ENCODE measurements around the gene SLC23A1.

SLC23A1 gene

GRCh38 chr5:139419226-139420192, 36.4 kb upstream of the SLC23A1 start:
- no peak for TF ChIP-seq CTCF (IDR thresholded peaks at IDR 0.05; ENCODE audit: insufficient read depth, low read depth, low read length, missing control alignments)
- H3K4me3 ChIP-seq (ENCODE audit: low read length): no peak overlapping the region
- DNase-seq (ENCODE audit: low read depth): no peak

- H3K4me3 ChIP-seq (ENCODE audit: low read length): no peak overlapping the region
- no peak for TF ChIP-seq CTCF (IDR thresholded peaks at IDR 0.05; ENCODE audit: insufficient read depth, low read depth, low read length, missing control alignments)
- DNase-seq (ENCODE audit: low read depth): no peak
Observed at GRCh38 chr5:139418793-139419192, 35.7 kb upstream of the SLC23A1 start.

- peak; percentile 26 for DNase-seq (ENCODE audit: low read depth)
- no peak for TF ChIP-seq CTCF (IDR thresholded peaks at IDR 0.05; ENCODE audit: insufficient read depth, low read depth, low read length, missing control alignments)
Observed at GRCh38 chr5:139417214-139417613, 34.1 kb upstream of the SLC23A1 start.

GRCh38 chr5:139416651-139417050, 33.6 kb upstream of the SLC23A1 start:
- no peak for DNase-seq (ENCODE audit: low read depth)
- no peak overlapping the region for H3K4me3 ChIP-seq (ENCODE audit: low read length)
- no peak for TF ChIP-seq CTCF (IDR thresholded peaks at IDR 0.05; ENCODE audit: insufficient read depth, low read depth, low read length, missing control alignments)

More at GRCh38 chr5:139417214-139417613, 34.1 kb upstream of the SLC23A1 start:
- H3K4me3 ChIP-seq (ENCODE audit: low read length): no peak overlapping the region

GRCh38 chr5:139415869-139416268, 32.8 kb upstream of the SLC23A1 start:
- H3K4me3 ChIP-seq (ENCODE audit: low read length): no peak overlapping the region
- DNase-seq (ENCODE audit: low read depth): no peak
- no peak for TF ChIP-seq CTCF (IDR thresholded peaks at IDR 0.05; ENCODE audit: insufficient read depth, low read depth, low read length, missing control alignments)

GRCh38 chr5:139415221-139415861, 32.2 kb upstream of the SLC23A1 start:
- TF ChIP-seq CTCF (IDR thresholded peaks at IDR 0.05; ENCODE audit: insufficient read depth, low read depth, low read length, missing control alignments): no peak
- H3K4me3 ChIP-seq (ENCODE audit: low read length): no peak overlapping the region
- DNase-seq (ENCODE audit: low read depth): peak; percentile 90

All from epithelial cell of esophagus (primary cell).